ENCODE measurements around the gene PPFIA1. TPM values are rescaled to one million over a fixed set of nuclear protein-coding genes. Genes with fewer than 3 reads are reported as not detected.

The PPFIA1 gene
- total and polyA plus RNA-seq, 10 of the 15 experiments (the other 5 are each of a cell fraction or from before 2014, with no cell fraction given) = 5.2 to 26.2 (median 15.8) TPM

DNA sequence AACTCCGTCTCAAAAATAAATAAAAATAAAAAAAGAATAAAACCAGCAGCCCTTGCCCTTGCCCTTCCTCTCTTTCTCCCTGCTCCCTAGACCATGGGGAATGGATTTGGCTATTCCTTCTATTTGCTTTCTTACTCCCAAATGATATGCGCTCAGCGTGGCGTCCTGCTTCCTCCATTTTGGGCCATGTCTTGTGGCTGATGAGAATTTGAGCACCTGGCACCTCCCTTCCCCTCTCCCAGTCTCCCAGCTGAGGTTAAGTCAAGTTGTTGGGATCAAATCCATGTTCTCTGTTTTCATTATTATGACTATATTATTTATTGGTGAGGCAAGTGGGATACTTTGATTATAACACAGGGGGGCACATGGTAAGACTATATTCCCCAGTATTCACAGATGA lies 117.1 kb downstream of the PPFIA1 start:
- Histone ChIP-seq H2AFZ (ENCODE audit: control insufficient read depth, low read depth, low read length) (no peak overlapping the region), H4K20me1 (ENCODE audit: control insufficient read depth, insufficient read depth) (no peaks in the 10 kb centered on the region), H3K9me3 (replicated peaks; ENCODE audit: control insufficient read depth, insufficient read depth, low read length) (no peaks in the 10 kb centered on the region), H3K4me3 (no peak overlapping the region), H3K4me2 (ENCODE audit: control insufficient read depth, insufficient read depth) (no peak overlapping the region), H3K79me2 (ENCODE audit: control insufficient read depth, insufficient read depth, low read length) (no peaks in the 10 kb centered on the region), H3K27me3 (replicated peaks in 1 of 2; ENCODE audit: control insufficient read depth in 2 of 2, insufficient read depth in 2 of 2, low read length in 1 of 2) (no peaks in the 10 kb centered on the region), H3K36me3 (ENCODE audit: control insufficient read depth in 2 of 2, insufficient read depth in 2 of 2, low read length in 1 of 2) (peaks cover 7 to 8% of the 10 kb centered on the region in 2 experiments), H3K27ac (ENCODE audit: control insufficient read depth, insufficient read depth) (no peak overlapping the region), H3K4me1 (ENCODE audit: control insufficient read depth, insufficient read depth, low read length) (no peaks in the 10 kb centered on the region), H3K9ac (ENCODE audit: control insufficient read depth, insufficient read depth, low read length) (no peak overlapping the region)
- intact Hi-C loops (cut with micrococcal nuclease; ENCODE audit: unreplicated experiment) = no loop called here
- 78% methylated on average over 4 of the region's 4 CpGs for WGBS (ENCODE audit: insufficient coverage, insufficient replicate concordance, low lambda C conversion rate, missing lambda C conversion rate)
- TF ChIP-seq, protein P1, sequence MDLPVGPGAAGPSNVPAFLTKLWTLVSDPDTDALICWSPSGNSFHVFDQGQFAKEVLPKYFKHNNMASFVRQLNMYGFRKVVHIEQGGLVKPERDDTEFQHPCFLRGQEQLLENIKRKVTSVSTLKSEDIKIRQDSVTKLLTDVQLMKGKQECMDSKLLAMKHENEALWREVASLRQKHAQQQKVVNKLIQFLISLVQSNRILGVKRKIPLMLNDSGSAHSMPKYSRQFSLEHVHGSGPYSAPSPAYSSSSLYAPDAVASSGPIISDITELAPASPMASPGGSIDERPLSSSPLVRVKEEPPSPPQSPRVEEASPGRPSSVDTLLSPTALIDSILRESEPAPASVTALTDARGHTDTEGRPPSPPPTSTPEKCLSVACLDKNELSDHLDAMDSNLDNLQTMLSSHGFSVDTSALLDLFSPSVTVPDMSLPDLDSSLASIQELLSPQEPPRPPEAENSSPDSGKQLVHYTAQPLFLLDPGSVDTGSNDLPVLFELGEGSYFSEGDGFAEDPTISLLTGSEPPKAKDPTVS (IDR thresholded peaks at IDR 0.05; ENCODE audit: low read depth, low read length) = no peak
- TF ChIP-seq NR2C2 (IDR thresholded peaks at IDR 0.05; ENCODE audit: borderline replicate concordance, control insufficient read depth, insufficient read length, low read depth) = no peak
- TF ChIP-seq MTA3 (IDR thresholded peaks at IDR 0.05; ENCODE audit: borderline replicate concordance, low read length) = no peak
- TF ChIP-seq FOXK2 (IDR thresholded peaks at IDR 0.05) = no peak
- no peak for TF ChIP-seq MEF2B (IDR thresholded peaks at IDR 0.05; ENCODE audit: partially characterized antibody, poor library complexity, severe bottlenecking)
- TF ChIP-seq HDAC6 (IDR thresholded peaks at IDR 0.05; ENCODE audit: unreplicated experiment) = no peak
- TF ChIP-seq, protein P2, sequence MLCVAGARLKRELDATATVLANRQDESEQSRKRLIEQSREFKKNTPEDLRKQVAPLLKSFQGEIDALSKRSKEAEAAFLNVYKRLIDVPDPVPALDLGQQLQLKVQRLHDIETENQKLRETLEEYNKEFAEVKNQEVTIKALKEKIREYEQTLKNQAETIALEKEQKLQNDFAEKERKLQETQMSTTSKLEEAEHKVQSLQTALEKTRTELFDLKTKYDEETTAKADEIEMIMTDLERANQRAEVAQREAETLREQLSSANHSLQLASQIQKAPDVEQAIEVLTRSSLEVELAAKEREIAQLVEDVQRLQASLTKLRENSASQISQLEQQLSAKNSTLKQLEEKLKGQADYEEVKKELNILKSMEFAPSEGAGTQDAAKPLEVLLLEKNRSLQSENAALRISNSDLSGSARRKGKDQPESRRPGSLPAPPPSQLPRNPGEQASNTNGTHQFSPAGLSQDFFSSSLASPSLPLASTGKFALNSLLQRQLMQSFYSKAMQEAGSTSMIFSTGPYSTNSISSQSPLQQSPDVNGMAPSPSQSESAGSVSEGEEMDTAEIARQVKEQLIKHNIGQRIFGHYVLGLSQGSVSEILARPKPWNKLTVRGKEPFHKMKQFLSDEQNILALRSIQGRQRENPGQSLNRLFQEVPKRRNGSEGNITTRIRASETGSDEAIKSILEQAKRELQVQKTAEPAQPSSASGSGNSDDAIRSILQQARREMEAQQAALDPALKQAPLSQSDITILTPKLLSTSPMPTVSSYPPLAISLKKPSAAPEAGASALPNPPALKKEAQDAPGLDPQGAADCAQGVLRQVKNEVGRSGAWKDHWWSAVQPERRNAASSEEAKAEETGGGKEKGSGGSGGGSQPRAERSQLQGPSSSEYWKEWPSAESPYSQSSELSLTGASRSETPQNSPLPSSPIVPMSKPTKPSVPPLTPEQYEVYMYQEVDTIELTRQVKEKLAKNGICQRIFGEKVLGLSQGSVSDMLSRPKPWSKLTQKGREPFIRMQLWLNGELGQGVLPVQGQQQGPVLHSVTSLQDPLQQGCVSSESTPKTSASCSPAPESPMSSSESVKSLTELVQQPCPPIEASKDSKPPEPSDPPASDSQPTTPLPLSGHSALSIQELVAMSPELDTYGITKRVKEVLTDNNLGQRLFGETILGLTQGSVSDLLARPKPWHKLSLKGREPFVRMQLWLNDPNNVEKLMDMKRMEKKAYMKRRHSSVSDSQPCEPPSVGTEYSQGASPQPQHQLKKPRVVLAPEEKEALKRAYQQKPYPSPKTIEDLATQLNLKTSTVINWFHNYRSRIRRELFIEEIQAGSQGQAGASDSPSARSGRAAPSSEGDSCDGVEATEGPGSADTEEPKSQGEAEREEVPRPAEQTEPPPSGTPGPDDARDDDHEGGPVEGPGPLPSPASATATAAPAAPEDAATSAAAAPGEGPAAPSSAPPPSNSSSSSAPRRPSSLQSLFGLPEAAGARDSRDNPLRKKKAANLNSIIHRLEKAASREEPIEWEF (IDR thresholded peaks at IDR 0.05; ENCODE audit: insufficient replicate concordance, low read depth, low read length) = no peak
- TF ChIP-seq BCL11A (IDR thresholded peaks at IDR 0.05; ENCODE audit: low read depth, low read length) = no peak
- CTCF ChIA-PET = no interaction called here
- POLR2A ChIA-PET = no interaction called here
- in situ Hi-C loops (cut with MboI) = no loop called here
- DNase-seq (ENCODE audit: low read depth, low spot score) (no peak), FAIRE-seq (no peak), ATAC-seq (no peak)
- SMC1A ChIA-PET (ENCODE audit: uncharacterized antibody, unreplicated experiment) = no interaction called here
- no TSS peak for BruUV-seq (replicated peaks)
- RAD21 ChIA-PET (ENCODE audit: unreplicated experiment) = no interaction called here

All from GM12878 (cell line).